K562 (cell line): Measurements from ENCODE around the gene HIVEP2. TPM values are rescaled to one million over a fixed set of nuclear protein-coding genes. Genes with fewer than 3 reads are reported as not detected.

ENCODE experiments used
- ATAC-seq: fragments of 200-7000 bp; cut with Tn5 transposase; 3 replicates; pipeline ENCODE4 v1.9.1; 2020; ENCODE audit warnings: moderate library complexity
- BruUV-seq: library from RNA; stranded (reverse); fragments of 400-500 nt; replicated peaks from 2 replicates; lab custom pipeline; 2021; lab: Mats Ljungman, UMichigan
- CTCF ChIA-PET: fragments of 300-600 bp; formaldehyde crosslinking; extraction: SDS; loops from one replicate; lab custom pipeline; 2021; ENCODE audit warnings: low intra/inter-chr PET ratio; lab: Yijun Ruan, JAX
- POLR2A ChIA-PET: fragments of 300-600, 350-650 bp; sonication (Branson Sonifier 250); formaldehyde crosslinking; extraction: SDS; loops from one replicate; lab custom pipeline; 2021; ENCODE audit warnings: antibody characterized with exemption, inconsistent platforms; lab: Yijun Ruan, JAX
- DNase-seq, 4 experiments: peaks; one replicate each; pipeline versions ENCODE4 v3.0.0 to v3.0.0-alpha.2; 2011 to 2018; ENCODE audit warnings: low spot score in 3 of 4, mixed read lengths in 3 of 4; ENCODE audit errors: extremely low read depth in 1 of 4
- FAIRE-seq: peaks from 2 replicates; lab custom pipeline; 2011; peaks lifted over from hg19 to GRCh38; lab: Jason Lieb, UNC
- H2AFZ ChIP-seq: 2 replicates; pipeline ENCODE4 v1.6.0; 2011; ENCODE audit warnings: low read depth, low read length, control low read depth, inconsistent platforms
- H3K27ac ChIP-seq: fragments of 200-600 bp; 3 replicates; pipeline ENCODE4 v1.8.0; 2011; ENCODE audit warnings: low read depth, mild to moderate bottlenecking, control low read depth, inconsistent platforms, low read length, moderate library complexity, mixed read lengths; ENCODE audit errors: extremely low read depth
- H3K27me3 ChIP-seq, 2 experiments: fragments of 300-600 bp in 1 of 2; 2 replicates in 1 of 2; 3 replicates in 1 of 2; pipeline versions ENCODE4 v1.6.0 to v1.8.0; 2011; ENCODE audit warnings: inconsistent platforms in 2 of 2, low read length in 2 of 2, mild to moderate bottlenecking in 1 of 2, mixed read lengths in 1 of 2, moderate library complexity in 1 of 2; ENCODE audit not compliant: control insufficient read depth in 2 of 2, insufficient read depth in 2 of 2
- H3K36me3 ChIP-seq: fragments of 300-600 bp; 3 replicates; pipeline ENCODE4 v1.8.0; 2011; ENCODE audit warnings: mild to moderate bottlenecking, low read length, inconsistent platforms; ENCODE audit not compliant: control insufficient read depth, insufficient read depth
- H3K4me1 ChIP-seq, 2 experiments: fragments of 200-600 bp in 1 of 2; replicated peaks in 1 of 2; 2 replicates in 1 of 2; 3 replicates in 1 of 2; pipeline versions ENCODE4 v1.5.1 to v1.8.0; 2011; ENCODE audit warnings: inconsistent platforms in 2 of 2, low read length in 2 of 2, mild to moderate bottlenecking in 1 of 2, mixed read lengths in 1 of 2, moderate library complexity in 1 of 2; ENCODE audit not compliant: control insufficient read depth in 2 of 2, insufficient read depth in 2 of 2
- H3K4me2 ChIP-seq: 2 replicates; pipeline ENCODE4 v1.6.1; 2011; ENCODE audit warnings: low read length, control low read depth, inconsistent platforms, mixed read lengths; ENCODE audit not compliant: insufficient read depth
- H3K4me3 ChIP-seq: fragments of 200-600 bp; sonication (generic), shearing (Covaris generic); 2 replicates; pipeline ENCODE4 v1.5.1; 2016; ENCODE audit warnings: control low read depth, inconsistent platforms
- H3K79me2 ChIP-seq: fragments of 200-600 bp; 3 replicates; pipeline ENCODE4 v1.8.0; 2011; ENCODE audit warnings: low read length, inconsistent platforms; ENCODE audit not compliant: control insufficient read depth, insufficient read depth
- H3K9ac ChIP-seq, 2 experiments: 2 replicates each; pipeline versions ENCODE4 v1.6.0 to v1.6.1; 2011; ENCODE audit warnings: low read depth in 2 of 2, low read length in 2 of 2, control low read depth in 1 of 2, inconsistent platforms in 1 of 2, mild to moderate bottlenecking in 1 of 2, mixed read lengths in 1 of 2; ENCODE audit not compliant: insufficient read depth in 1 of 2
- H3K9me1 ChIP-seq: one replicate; pipeline ENCODE4 v1.6.0; 2011; ENCODE audit warnings: inconsistent platforms, mild to moderate bottlenecking, low read length, moderate library complexity; ENCODE audit not compliant: control insufficient read depth, insufficient read depth
- H3K9me3 ChIP-seq: replicated peaks from 2 replicates; pipeline ENCODE4 v1.5.1; 2011; ENCODE audit warnings: low read depth, low read length, inconsistent platforms; ENCODE audit not compliant: control insufficient read depth, insufficient read depth
- H4K20me1 ChIP-seq: replicated peaks from 2 replicates; pipeline ENCODE4 v1.6.1; 2011; ENCODE audit warnings: low read length, inconsistent platforms, mixed read lengths; ENCODE audit not compliant: control insufficient read depth, insufficient read depth
- CUX1 ChIP-seq: fragments of 200-800 bp; sonication (Bioruptor generic); IDR thresholded peaks from 2 replicates; pipeline ENCODE4 v1.6.1; 2016; ENCODE audit warnings: missing genetic modification characterization, missing compliant biosample characterization
- ETV6 ChIP-seq, 3 experiments: fragments of 150-350 bp in 1 of 3; sonication (generic) in 1 of 3; formaldehyde crosslinking in 1 of 3; IDR thresholded peaks; 2 replicates each; pipeline versions ENCODE4 v1.6.1 to v1.8.0; 2014 to 2022; ENCODE audit warnings: borderline replicate concordance in 2 of 3, low read depth in 2 of 3, antibody characterized with exemption in 1 of 3, low read length in 1 of 3, mild to moderate bottlenecking in 1 of 3, missing genetic modification reagents in 1 of 3
- KDM2B ChIP-seq: fragments of 250-450 bp; sonication (Bioruptor Pico); IDR thresholded peaks from 2 replicates; pipeline ENCODE4 v1.8.0; 2021; ENCODE audit warnings: mild to moderate bottlenecking, moderate library complexity
- PHB ChIP-seq: fragments of 250-450 bp; sonication (Bioruptor Pico); IDR thresholded peaks from 2 replicates; pipeline ENCODE4 v1.5.0; 2021
- SIN3A ChIP-seq, 2 experiments: fragments of 150-350 bp in 1 of 2; IDR thresholded peaks; 2 replicates each; pipeline ENCODE4 v1.6.1; 2011 to 2016; ENCODE audit warnings: borderline replicate concordance in 2 of 2, low read depth in 2 of 2, low read length in 2 of 2, mild to moderate bottlenecking in 2 of 2, moderate library complexity in 2 of 2; ENCODE audit not compliant: control insufficient read depth in 1 of 2
- SIX5 ChIP-seq, 2 experiments: IDR thresholded peaks; 2 replicates each; pipeline ENCODE4 v1.6.1; 2011; ENCODE audit warnings: low read length in 2 of 2, borderline replicate concordance in 1 of 2, low read depth in 1 of 2, mild to moderate bottlenecking in 1 of 2, moderate library complexity in 1 of 2; ENCODE audit not compliant: insufficient read depth in 1 of 2
- ZKSCAN3 ChIP-seq: fragments of 250-450 bp; sonication (Bioruptor Pico); IDR thresholded peaks from 2 replicates; pipeline ENCODE4 v1.4.0; 2020
- ZNF217 ChIP-seq: sonication (generic); formaldehyde crosslinking; IDR thresholded peaks from 2 replicates; pipeline ENCODE4 v1.8.0; 2022; ENCODE audit warnings: mild to moderate bottlenecking, missing genetic modification reagents
- ZNF609 ChIP-seq: sonication (generic); formaldehyde crosslinking; IDR thresholded peaks from 2 replicates; pipeline ENCODE4 v1.8.1; 2023; ENCODE audit warnings: missing genetic modification reagents, mild to moderate bottlenecking, borderline replicate concordance
- WGBS: fragments of 100-300 bp; shearing (Covaris generic); methylation state at CpG from one replicate; pipeline ENCODE4 v1.1.6; 2016; ENCODE audit warnings: low coverage, mixed read lengths; ENCODE audit not compliant: insufficient coverage; ENCODE audit errors: missing lambda C conversion rate; 5-methylcytosine and 5-hydroxymethylcytosine counted together
- in situ Hi-C: fragments of 300-500 bp; cut with MboI; formaldehyde crosslinking; loops from 4 replicates; pipeline ENCODE4 v1.15.0; 2018; ENCODE audit warnings: inconsistent platforms, mixed read lengths
- intact Hi-C: fragments of 100-400 bp; cut with micrococcal nuclease; formaldehyde crosslinking; loops from 2 replicates; pipeline ENCODE4 v1.14.2; 2022
- polyA plus RNA-seq, 8 experiments: library from polyadenylated mRNA; depleted of rRNA in 4 of 8; stranded (reverse) in 5 of 8; unstranded in 3 of 8; fragments of >200 nt; fragmentation: Nextera tagmentation in 2 of 8; fragmentation: Illumina TruSeq in 1 of 8; extraction: Ambion mirVana in 2 of 8; extraction: Trizol in 1 of 8; gene quantifications; 2 replicates each; pipeline versions ENCODE4 v1.2.1 to v1.2.3, GENCODE V29; 2011 to 2014; ENCODE audit warnings: inconsistent platforms in 1 of 8, missing spikeins in 1 of 8
- total RNA-seq, 7 experiments: library from RNA; depleted of rRNA in 6 of 7; stranded (reverse); fragments of >200 nt in 6 of 7; fragmentation: Illumina TruSeq in 2 of 7; extraction: Trizol in 2 of 7; gene quantifications; 2 replicates each; pipeline versions ENCODE4 v1.2.1 to v1.2.3, GENCODE V29; 2011 to 2021; ENCODE audit warnings: low replicate concordance in 1 of 7

The HIVEP2 gene
- total and polyA plus RNA-seq, 9 of the 15 experiments (the other 6 are each of a cell fraction or from before 2014, with no cell fraction given): under 0.01 to 1.2 (median 0.31) TPM

DNA sequence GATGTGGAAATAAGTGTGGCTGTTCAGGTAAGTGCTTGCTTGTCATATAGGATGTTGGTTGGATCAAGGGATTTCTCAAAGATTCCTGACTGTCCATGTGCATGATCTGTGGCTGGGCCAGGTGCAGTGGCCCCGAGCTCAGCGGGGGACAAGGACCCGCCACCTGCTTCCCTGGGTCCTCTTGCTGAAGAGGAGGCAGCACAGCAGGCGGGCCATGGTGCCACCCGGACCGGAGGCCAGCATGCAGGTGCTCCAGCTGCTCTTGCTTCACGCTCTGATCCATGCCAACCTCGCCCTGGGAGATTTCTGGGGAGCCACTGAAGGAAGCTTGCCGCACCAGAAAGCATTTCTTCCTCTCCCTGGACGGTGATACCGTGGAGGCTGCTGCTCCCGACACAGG is 173.8 kb downstream of the HIVEP2 start (continued):
- TF ChIP-seq ZNF609 (no peak), PHB (no peak), KDM2B (CRISPR knock-in tag) (no peak)

- H2AFZ ChIP-seq: no peak overlapping the region
- no peak overlapping the region for H3K4me2 ChIP-seq
- WGBS: 0% methylated on average over 1 of the region's 1 CpG
- no peak for ATAC-seq
- no TSS peak for BruUV-seq
- intact Hi-C loops (no loop called here), in situ Hi-C loops (no loop called here)
- peaks cover 8% of the 10 kb centered on the region in 2 experiments for H3K27me3 ChIP-seq
- H4K20me1 ChIP-seq: no peaks in the 10 kb centered on the region
- CTCF ChIA-PET: no interaction called here
- no peaks in the 10 kb centered on the region for H3K4me1 ChIP-seq
- no peaks in the 10 kb centered on the region for H3K79me2 ChIP-seq
- POLR2A ChIA-PET: no interaction called here
- no peak overlapping the region for H3K4me3 ChIP-seq
- no peak for DNase-seq
- H3K9me3 ChIP-seq: no peaks in the 10 kb centered on the region
- no peaks in the 10 kb centered on the region for H3K36me3 ChIP-seq
- no peak overlapping the region for H3K9ac ChIP-seq
- no peak overlapping the region for H3K27ac ChIP-seq
- no peaks in the 10 kb centered on the region for H3K9me1 ChIP-seq
- FAIRE-seq: no peak
- no peak for TF ChIP-seq SIN3A (IDR thresholded peaks at IDR 0.05; ENCODE audit: borderline replicate concordance in 2 of 2, control insufficient read depth in 1 of 2, low read depth in 2 of 2, low read length in 2 of 2)
- TF ChIP-seq CUX1 (CRISPR knock-in tag): no peak
- no peak for TF ChIP-seq ETV6 (IDR thresholded peaks at IDR 0.05; ENCODE audit: borderline replicate concordance in 1 of 2, low read depth in 2 of 2, low read length in 1 of 2)
- TF ChIP-seq ETV6 (CRISPR knock-in tag; IDR thresholded peaks at IDR 0.05; ENCODE audit: borderline replicate concordance): no peak
- TF ChIP-seq ZNF217 (CRISPR knock-in tag): no peak
- TF ChIP-seq SIX5 (IDR thresholded peaks at IDR 0.05; ENCODE audit: borderline replicate concordance in 1 of 2, insufficient read depth in 1 of 2, low read depth in 1 of 2, low read length in 2 of 2): no peak
- TF ChIP-seq ZKSCAN3 (CRISPR knock-in tag): no peak
These were observed 179.7 kb downstream of the HIVEP2 start for GRCh38 chr6:142765306-142765705.
